Nephron (organoid): ENCODE measurements around the gene FSD2.

Experiments
- H3K27ac Mint-ChIP-seq, 3 experiments: 2 replicates each; pipeline ENCODE4 v1.8.0; 2020; ENCODE audit warnings: mixed read lengths in 3 of 3, mild to moderate bottlenecking in 2 of 3, moderate library complexity in 1 of 3
- H3K27me3 Mint-ChIP-seq: 2 replicates; pipeline ENCODE4 v1.8.0; 2021; ENCODE audit warnings: low read depth, mild to moderate bottlenecking, moderate library complexity, mixed read lengths
- H3K36me3 Mint-ChIP-seq: 2 replicates; pipeline ENCODE4 v1.8.0; 2020; ENCODE audit warnings: low read depth, mixed read lengths
- H3K4me1 Mint-ChIP-seq: 2 replicates; pipeline ENCODE4 v1.8.0; 2020; ENCODE audit warnings: mixed read lengths
- H3K4me3 Mint-ChIP-seq, 3 experiments: 2 replicates each; pipeline ENCODE4 v1.8.0; 2020; ENCODE audit warnings: mild to moderate bottlenecking in 3 of 3, mixed read lengths in 3 of 3, moderate library complexity in 2 of 3
- H3K9me3 Mint-ChIP-seq: 2 replicates; pipeline ENCODE4 v1.8.0; 2020; ENCODE audit warnings: mixed read lengths
- CTCF ChIP-seq, 3 experiments: fragments of 200-600 bp; sonication (generic); IDR thresholded peaks; one replicate each; pipeline ENCODE4 v1.5.0; 2021; ENCODE audit warnings: antibody characterized with exemption in 3 of 3; ENCODE audit not compliant: unreplicated experiment in 3 of 3

FSD2 gene

GRCh38 chr15:82749951-82750830, 55.7 kb downstream of the FSD2 start:
- Mint-ChIP-seq H3K27ac (peak overlapping the region; percentile 93 to 99 (median 98)), H3K27me3 (peaks cover 3% of the 10 kb centered on the region), H3K4me3 (peak overlapping the region; percentile 95 to 99 (median 97)), H3K36me3 (peaks cover 20% of the 10 kb centered on the region), H3K9me3 (no peaks in the 10 kb centered on the region), H3K4me1 (peaks cover 43% of the 10 kb centered on the region)
- no peak for TF ChIP-seq CTCF (IDR thresholded peaks at IDR 0.05; ENCODE audit: unreplicated experiment in 3 of 3)

- Mint-ChIP-seq H3K4me3 (peak overlapping the region; percentile 60 to 95 (median 69)), H3K36me3 (peaks cover 9% of the 10 kb centered on the region), H3K27me3 (peaks cover 3% of the 10 kb centered on the region), H3K4me1 (peaks cover 28% of the 10 kb centered on the region), H3K9me3 (no peaks in the 10 kb centered on the region), H3K27ac (peak overlapping the region in 1 of 3 experiments; percentile 37)
- no peak for TF ChIP-seq CTCF (IDR thresholded peaks at IDR 0.05; ENCODE audit: unreplicated experiment in 3 of 3)
Measured at GRCh38 chr15:82748315-82748714, 57.6 kb downstream of the FSD2 start.

GRCh38 chr15:82743810-82744209, 62.1 kb downstream of the FSD2 start:
- peaks cover 2% of the 10 kb centered on the region for H3K9me3 Mint-ChIP-seq
- no peaks in the 10 kb centered on the region for H3K36me3 Mint-ChIP-seq
- H3K4me1 Mint-ChIP-seq: no peaks in the 10 kb centered on the region

GRCh38 chr15:82742134-82742533, 63.7 kb downstream of the FSD2 start:
- peaks cover under 1% of the 10 kb centered on the region for H3K27me3 Mint-ChIP-seq
- H3K36me3 Mint-ChIP-seq: no peaks in the 10 kb centered on the region
- no peak overlapping the region for H3K4me3 Mint-ChIP-seq
- H3K4me1 Mint-ChIP-seq: no peaks in the 10 kb centered on the region
- TF ChIP-seq CTCF (IDR thresholded peaks at IDR 0.05; ENCODE audit: unreplicated experiment in 3 of 3): no peak
- no peak overlapping the region for H3K27ac Mint-ChIP-seq
- H3K9me3 Mint-ChIP-seq: peaks cover 2% of the 10 kb centered on the region

More at GRCh38 chr15:82743810-82744209, 62.1 kb downstream of the FSD2 start:
- TF ChIP-seq CTCF (IDR thresholded peaks at IDR 0.05; ENCODE audit: unreplicated experiment in 3 of 3): no peak
- Mint-ChIP-seq H3K27ac (no peak overlapping the region), H3K4me3 (no peak overlapping the region), H3K27me3 (peaks cover 3% of the 10 kb centered on the region)

GRCh38 chr15:82739086-82739485, 66.8 kb downstream of the FSD2 start:
- TF ChIP-seq CTCF (IDR thresholded peaks at IDR 0.05; ENCODE audit: unreplicated experiment in 3 of 3): no peak
- H3K36me3 Mint-ChIP-seq: no peaks in the 10 kb centered on the region
- no peak overlapping the region for H3K4me3 Mint-ChIP-seq
- H3K27me3 Mint-ChIP-seq: peaks cover under 1% of the 10 kb centered on the region
- peaks cover 2% of the 10 kb centered on the region for H3K9me3 Mint-ChIP-seq
- no peak overlapping the region for H3K27ac Mint-ChIP-seq
- H3K4me1 Mint-ChIP-seq: no peaks in the 10 kb centered on the region

- H3K4me1 Mint-ChIP-seq: no peaks in the 10 kb centered on the region
- H3K27ac Mint-ChIP-seq: no peak overlapping the region
- H3K9me3 Mint-ChIP-seq: peaks cover 2% of the 10 kb centered on the region
- no peaks in the 10 kb centered on the region for H3K36me3 Mint-ChIP-seq
- no peak overlapping the region for H3K4me3 Mint-ChIP-seq
- peaks cover 3% of the 10 kb centered on the region for H3K27me3 Mint-ChIP-seq
- no peak for TF ChIP-seq CTCF (IDR thresholded peaks at IDR 0.05; ENCODE audit: unreplicated experiment in 3 of 3)
Measured at GRCh38 chr15:82737975-82738374, 67.9 kb downstream of the FSD2 start.
